ENCODE measurements around the gene RAPGEF1.

Gene RAPGEF1

DNA sequence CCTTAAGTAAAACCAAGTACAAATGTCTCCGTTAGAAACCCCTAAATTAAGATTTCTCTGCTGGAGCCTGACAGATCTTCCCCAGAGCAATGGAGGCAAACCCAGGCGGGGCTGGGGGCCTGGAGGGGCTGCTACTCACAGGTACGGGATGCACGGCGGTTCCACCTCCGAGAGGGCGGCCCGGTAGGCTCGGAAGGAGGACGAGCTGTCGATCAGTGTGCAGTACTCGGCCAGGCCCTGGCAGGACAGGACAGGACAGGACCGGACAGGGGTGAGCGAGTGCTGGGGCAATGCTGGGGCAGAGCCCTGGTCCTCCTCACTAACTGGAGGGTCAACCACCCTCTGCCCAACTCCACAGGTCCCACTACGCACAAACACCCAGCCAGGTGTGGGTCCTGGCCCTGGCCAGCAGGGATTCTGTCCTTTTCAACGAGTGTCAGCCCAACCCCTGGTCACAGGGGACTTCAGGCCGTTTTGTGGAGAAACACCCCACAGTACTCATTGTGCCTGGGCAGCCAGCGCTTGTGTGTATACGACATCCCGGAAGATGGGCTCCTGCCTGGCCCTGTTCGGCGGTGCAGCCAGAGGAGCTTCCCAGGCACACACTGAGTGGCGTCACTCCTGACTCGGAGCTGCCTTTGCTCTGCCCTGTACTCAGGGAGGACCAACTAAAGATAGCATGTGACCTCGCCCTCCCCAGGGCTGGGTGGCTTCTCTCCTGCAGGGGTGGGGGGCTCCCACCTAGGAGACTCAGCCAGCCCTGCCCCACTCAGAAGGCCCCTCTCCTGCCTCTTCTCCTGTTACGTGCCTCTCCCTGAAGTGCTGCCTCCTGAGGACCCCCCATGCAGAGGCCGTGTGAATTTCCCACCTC is 157.2 kb downstream of the RAPGEF1 start:
- DNase-seq, result no peak

- DNase-seq, result no peak
These were observed 157.8 kb downstream of the RAPGEF1 start for GRCh38 chr9:131582056-131582455.

GRCh38 chr9:131580358-131580757 is 159.5 kb downstream of the RAPGEF1 start:
- DNase-seq, result no peak

DNA sequence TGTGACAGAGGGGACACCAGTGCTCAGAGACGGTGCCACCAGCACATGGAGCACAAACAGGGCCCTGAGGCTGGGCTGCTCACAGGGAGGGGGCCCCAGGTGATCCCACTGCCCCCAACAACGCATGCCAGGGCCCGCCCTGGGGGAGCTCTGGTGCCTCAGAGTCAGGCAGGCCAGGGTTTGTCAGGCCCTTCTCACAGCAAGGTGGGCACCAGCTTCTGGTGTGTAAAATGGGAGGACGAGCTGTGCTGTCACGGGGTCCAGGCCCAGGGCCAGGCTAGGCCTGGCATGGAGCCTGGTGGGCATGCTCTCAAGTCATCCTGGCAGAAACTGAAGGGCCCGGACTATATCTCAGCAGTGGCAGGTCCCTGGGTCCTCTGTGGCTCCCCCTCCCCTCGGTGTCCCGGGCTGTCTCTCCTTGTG is 160.1 kb downstream of the RAPGEF1 start:
- no peak for DNase-seq

DNA sequence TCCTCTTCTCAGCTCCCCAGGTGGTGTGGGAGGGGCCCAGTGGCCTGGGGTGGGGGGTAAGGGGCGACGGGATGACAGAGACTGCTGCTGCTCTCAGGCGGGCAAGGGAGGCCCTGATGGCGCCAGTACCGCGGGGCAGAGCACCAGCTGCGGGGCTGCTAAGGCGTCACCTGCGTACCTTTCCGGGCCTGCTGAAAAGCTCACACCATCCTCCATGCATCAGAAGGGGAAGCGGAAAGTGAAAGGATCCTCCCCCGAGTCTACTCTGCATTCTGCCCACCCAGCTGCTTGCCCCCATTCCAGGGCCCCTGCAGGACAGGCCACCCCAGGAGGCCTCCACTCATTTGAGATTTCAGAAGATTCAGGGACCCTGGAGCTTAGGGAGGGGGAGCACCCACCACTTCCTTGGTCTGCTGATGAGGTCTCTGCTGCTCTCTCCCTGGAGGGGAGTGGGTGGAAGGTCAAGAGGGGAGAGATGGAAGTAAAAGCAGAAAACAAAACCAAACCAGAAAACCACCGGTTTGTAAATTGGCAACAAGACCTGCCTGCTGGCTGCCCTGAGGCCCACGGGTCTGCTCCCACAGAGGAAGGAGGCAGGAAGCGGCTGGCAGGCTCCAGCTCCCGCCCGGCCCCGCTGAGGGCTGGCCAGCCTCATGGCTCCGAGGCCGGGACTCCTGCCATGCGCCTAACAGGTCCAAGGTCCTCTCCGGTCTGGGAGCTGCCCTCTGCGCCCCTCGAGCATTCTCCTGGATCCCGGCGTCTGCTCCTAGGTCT is 161.0 kb downstream of the RAPGEF1 start:
- no peak for DNase-seq

- DNase-seq, result no peak
These were observed 161.9 kb downstream of the RAPGEF1 start for GRCh38 chr9:131578021-131578420.

- DNase-seq, result no peak
These were observed 162.6 kb downstream of the RAPGEF1 start for GRCh38 chr9:131577005-131578000.

DNA sequence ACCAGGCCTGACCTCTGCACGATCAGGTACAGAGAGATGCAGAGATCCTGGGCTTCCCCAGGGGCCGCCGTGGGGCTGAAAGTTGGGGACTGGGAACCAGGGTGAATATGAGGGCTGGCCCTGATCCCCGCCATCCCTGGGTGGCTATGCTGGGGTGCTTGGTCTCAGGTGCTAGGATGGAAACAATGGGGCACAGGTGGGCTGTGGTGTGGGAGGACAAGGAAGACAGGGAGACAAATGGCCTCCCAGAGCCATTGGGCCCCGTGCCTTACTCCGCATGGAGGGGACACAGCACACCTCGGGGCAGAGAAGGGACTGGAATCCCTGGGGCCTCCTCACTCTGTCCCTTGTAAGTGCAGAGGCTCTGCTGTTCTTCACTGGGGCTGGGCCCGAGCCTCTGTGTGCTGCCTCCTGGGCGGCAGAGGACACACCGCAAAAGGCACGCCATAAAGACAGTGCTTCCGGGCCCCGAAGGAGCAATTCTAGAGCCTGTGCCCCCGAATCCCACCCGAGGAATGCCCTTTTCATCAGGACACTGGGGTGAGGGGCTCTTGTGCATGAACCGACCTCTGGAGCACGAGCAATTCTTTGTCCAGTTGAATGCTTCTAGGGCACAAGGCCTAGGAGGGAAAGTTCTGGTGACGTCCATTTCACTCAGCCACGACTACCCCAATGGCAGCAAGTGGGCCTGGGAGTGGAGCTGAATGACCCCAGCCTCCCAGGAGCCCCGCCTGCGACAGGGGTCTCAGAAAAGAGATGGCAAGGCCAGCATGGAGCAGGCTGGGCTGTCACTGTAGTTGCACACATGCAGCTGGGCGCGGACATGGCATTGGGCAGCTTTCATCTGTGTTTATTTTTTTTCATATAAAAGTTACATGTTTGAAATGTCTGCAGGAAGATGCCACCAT is 163.7 kb downstream of the RAPGEF1 start:
- DNase-seq, result no peak

GRCh38 chr9:131574730-131575640 is 164.9 kb downstream of the RAPGEF1 start:
- no peak for DNase-seq

- no peak for DNase-seq
These were observed 172.0 kb downstream of the RAPGEF1 start for GRCh38 chr9:131567910-131568309.

GRCh38 chr9:131566158-131566557 is 173.7 kb downstream of the RAPGEF1 start:
- DNase-seq, result no peak

- no peak for DNase-seq
These were observed 174.5 kb downstream of the RAPGEF1 start for GRCh38 chr9:131565369-131565768.

DNA sequence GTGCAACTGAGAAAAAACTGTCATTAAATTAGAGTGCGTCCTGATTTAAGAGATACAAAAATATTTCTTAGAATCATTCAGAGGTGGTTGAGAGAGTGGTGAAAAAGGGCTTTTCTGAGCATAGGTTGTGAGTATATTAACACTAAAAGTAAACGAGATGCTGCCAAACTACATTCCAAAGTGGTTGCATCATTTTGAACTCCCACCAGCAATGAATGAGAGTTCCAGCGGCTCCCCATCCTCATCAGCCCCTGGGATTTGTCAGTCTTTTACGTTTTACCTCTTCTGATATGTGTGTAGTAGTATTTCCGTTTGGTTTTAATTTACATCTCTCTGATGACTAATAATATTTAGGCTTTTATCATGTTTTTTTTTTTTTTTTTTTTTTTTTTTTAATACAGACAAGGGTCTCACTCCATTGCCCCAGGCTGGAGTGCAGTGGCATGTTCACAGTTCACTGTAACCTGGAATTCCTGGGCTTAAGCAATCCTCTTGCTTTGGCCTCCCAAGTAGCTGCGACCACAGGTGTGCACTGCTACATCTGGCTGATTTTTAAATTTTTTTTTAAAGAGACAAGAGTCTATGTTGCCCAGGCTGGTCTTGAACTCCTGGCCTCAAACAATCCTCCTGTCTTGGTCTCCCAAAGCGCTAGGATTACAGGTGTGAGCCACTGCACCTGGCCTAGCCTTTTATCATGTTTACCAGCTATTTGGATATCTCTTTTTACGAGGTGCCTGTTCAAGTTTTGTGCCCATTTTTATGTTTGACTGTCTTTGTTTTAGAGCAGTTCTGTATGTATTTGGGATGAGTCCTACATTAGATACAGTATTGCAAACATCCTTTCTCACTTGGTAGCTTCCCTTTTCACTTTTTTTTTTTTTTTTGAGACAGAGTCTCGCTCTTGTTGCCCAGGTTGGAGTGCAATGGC is 177.6 kb downstream of the RAPGEF1 start:
- DNase-seq, result no peak

GRCh38 chr9:131559421-131560000 is 180.4 kb downstream of the RAPGEF1 start:
- DNase-seq, result peak; percentile 33

- no peak for DNase-seq
These were observed 181.9 kb downstream of the RAPGEF1 start for GRCh38 chr9:131557855-131558548.

DNA sequence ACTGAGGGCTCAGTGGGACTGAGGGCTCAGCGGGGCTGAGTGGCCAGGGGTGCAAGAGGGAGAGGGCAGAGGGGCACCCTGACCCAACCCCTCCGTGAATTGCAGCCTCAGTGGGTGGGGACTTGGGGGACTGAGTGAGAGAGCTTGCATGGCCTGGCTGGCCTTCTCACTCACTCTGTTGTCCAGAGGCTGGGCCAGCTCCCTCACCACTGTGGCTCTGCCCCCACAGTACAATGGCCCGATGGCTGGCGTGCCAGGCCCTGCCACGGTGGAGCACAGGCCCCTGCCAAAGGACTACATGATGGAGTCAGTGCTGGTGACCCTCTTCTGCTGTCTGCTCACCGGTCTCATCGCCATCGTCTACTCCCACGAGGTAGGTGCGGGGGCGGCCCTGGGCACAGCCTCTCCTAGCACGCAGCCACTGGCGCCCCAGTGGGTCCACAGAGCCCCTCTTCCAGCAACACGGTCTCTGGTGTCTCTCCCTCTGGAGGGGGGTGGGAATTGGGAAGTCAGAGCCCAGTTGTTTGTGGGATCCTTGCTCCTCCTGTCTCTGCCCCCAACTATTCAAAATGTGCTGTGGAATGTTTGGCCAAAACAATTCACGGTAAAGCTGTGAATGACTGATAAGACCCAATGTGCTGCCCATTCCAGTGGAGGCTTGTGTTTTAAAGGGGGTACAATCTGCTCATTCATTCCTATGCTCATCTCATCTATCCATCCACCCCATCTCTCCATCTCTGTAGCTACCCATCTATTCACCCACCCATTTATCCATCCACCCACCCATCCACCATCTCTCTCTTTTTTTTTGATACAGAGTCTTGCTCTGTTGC is 183.8 kb downstream of the RAPGEF1 start:
- no peak for DNase-seq

DNA sequence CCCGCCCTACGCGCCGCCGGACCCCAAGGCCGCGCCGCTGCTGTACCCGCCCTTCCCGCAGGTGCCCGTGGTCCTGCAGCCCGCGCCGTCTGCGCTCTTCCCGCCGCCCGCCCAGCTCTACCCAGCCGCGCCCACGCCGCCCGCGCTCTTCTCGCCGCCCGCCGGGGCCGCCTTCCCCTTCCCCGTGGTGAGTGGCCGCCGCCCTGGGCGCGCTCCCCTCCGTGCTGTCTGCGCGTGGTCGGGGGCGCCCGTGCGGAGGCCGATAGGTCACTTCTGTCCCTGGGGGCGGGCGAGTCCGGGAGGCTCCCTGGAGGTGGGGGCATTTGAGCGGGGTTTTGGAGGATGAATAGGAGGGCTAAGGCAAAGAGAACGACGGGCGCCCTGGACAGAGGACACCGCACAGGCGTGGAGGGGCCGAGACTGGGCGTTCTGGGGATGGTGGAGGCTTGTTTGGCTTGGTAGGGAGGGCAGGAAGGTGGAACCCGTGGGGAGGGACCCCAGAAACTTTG is 185.0 kb downstream of the RAPGEF1 start:
- DNase-seq, result no peak
